DND-41 (cell line): ENCODE data around the gene CDCA7L.

Experiments used
- EZH2 ChIP-seq: IDR thresholded peaks from 3 replicates; pipeline ENCODE4 v1.6.1; 2012; ENCODE audit warnings: borderline replicate concordance, low read depth, mild to moderate bottlenecking, moderate library complexity, low read length, inconsistent platforms; ENCODE audit not compliant: severe bottlenecking
- TF ChIP-seq, protein P1 (sequence below): IDR thresholded peaks from 2 replicates; pipeline ENCODE4 v1.5.1; 2012; ENCODE audit warnings: borderline replicate concordance, low read length, moderate library complexity, mild to moderate bottlenecking; ENCODE audit not compliant: poor library complexity, severe bottlenecking; ENCODE audit errors: extremely low read depth

DNA sequence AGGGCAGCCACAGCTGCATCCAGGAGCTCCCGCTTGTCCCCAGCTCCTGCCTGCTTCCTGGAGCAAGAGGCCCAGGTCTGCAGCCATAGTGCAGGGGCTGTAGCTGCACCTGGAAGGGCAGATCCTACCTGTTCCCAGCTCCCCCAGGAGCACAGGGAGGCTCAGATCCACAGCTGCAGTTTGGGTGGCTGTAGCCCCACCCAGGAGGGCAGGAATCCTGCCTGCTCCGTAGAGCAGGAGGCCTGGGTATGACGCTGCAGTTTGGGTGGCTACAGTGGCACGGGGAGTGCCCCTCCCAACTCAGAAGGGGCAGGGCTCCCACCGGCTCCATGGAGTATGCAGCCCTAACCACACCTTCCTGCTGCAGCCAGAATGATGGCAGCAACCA lies 26.7 kb upstream of the CDCA7L start:
- TF ChIP-seq, protein P1, sequence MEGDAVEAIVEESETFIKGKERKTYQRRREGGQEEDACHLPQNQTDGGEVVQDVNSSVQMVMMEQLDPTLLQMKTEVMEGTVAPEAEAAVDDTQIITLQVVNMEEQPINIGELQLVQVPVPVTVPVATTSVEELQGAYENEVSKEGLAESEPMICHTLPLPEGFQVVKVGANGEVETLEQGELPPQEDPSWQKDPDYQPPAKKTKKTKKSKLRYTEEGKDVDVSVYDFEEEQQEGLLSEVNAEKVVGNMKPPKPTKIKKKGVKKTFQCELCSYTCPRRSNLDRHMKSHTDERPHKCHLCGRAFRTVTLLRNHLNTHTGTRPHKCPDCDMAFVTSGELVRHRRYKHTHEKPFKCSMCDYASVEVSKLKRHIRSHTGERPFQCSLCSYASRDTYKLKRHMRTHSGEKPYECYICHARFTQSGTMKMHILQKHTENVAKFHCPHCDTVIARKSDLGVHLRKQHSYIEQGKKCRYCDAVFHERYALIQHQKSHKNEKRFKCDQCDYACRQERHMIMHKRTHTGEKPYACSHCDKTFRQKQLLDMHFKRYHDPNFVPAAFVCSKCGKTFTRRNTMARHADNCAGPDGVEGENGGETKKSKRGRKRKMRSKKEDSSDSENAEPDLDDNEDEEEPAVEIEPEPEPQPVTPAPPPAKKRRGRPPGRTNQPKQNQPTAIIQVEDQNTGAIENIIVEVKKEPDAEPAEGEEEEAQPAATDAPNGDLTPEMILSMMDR: no peak
- no peak for TF ChIP-seq EZH2
